PC-3 (cell line): ENCODE data around the gene RPS19BP1.

ENCODE experiments used
- EZH2 ChIP-seq: fragments of 300-600 bp; sonication (generic); IDR thresholded peaks from one replicate; pipeline ENCODE4 v1.6.1; 2017; ENCODE audit warnings: antibody characterized with exemption, mild to moderate bottlenecking, low read length; ENCODE audit not compliant: unreplicated experiment
- EZH2phosphoT487 ChIP-seq: fragments of 300-600 bp; sonication (generic); IDR thresholded peaks from 2 replicates; pipeline ENCODE4 v1.6.1; 2018; ENCODE audit warnings: mild to moderate bottlenecking, antibody characterized with exemption, low read length, borderline replicate concordance
- TF ChIP-seq, protein P1 (sequence below): fragments of 300-600 bp; sonication (generic); conservative IDR thresholded peaks from 2 replicates; pipeline ENCODE4 v1.5.1; 2017; ENCODE audit warnings: antibody characterized with exemption, low read depth, mild to moderate bottlenecking, low read length

DNA sequence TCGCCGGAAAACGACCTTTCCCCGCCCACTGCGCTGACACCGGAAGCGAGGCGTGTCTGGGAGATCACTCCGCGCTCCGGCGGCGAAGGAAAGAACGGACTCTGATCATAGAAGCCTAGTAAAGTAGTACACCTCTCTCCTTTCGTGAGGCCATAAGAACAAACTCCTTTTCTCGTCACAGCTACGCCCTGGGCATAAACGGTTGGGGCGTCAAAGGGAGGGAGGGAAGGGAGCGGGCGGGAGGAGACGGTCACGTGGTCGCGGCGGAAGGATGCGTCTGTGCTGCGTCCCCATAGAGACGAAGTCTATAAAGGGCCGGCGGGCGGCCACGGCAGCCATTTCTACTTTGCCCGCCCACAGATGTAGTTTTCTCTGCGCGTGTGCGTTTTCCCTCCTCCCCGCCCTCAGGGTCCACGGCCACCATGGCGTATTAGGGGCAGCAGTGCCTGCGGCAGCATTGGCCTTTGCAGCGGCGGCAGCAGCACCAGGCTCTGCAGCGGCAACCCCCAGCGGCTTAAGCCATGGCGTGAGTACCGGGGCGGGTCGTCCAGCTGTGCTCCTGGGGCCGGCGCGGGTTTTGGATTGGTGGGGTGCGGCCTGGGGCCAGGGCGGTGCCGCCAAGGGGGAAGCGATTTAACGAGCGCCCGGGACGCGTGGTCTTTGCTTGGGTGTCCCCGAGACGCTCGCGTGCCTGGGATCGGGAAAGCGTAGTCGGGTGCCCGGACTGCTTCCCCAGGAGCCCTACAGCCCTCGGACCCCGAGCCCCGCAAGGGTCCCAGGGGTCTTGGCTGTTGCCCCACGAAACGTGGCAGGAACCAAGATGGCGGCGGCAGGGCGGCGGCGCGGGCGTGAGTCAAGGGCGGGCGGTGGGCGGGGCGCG is 12.1 kb downstream of the RPS19BP1 start, which contains the start of gene ATF4:
- TF ChIP-seq EZH2 (no peak), EZH2phosphoT487 (no peak)
- TF ChIP-seq, protein P1, sequence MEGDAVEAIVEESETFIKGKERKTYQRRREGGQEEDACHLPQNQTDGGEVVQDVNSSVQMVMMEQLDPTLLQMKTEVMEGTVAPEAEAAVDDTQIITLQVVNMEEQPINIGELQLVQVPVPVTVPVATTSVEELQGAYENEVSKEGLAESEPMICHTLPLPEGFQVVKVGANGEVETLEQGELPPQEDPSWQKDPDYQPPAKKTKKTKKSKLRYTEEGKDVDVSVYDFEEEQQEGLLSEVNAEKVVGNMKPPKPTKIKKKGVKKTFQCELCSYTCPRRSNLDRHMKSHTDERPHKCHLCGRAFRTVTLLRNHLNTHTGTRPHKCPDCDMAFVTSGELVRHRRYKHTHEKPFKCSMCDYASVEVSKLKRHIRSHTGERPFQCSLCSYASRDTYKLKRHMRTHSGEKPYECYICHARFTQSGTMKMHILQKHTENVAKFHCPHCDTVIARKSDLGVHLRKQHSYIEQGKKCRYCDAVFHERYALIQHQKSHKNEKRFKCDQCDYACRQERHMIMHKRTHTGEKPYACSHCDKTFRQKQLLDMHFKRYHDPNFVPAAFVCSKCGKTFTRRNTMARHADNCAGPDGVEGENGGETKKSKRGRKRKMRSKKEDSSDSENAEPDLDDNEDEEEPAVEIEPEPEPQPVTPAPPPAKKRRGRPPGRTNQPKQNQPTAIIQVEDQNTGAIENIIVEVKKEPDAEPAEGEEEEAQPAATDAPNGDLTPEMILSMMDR = no peak
